ENCODE measurements around the gene IRF5.

IRF5 gene

GRCh38 chr7:128946936-128947830, 9.5 kb downstream of the IRF5 start:
- Histone ChIP-seq H3K36me3 (ENCODE audit: insufficient read depth, low read length) (peaks cover 80% of the 10 kb centered on the region; the same call in 1 of the 2 replicates), H3K9ac (ENCODE audit: low read depth, low read length, poor library complexity, severe bottlenecking) (no peak overlapping the region), H4K20me1 (ENCODE audit: insufficient read depth, low read length, poor library complexity, severe bottlenecking) (peaks cover 11% of the 10 kb centered on the region)

GRCh38 chr7:128947854-128948253, 10.1 kb downstream of the IRF5 start:
- Histone ChIP-seq H3K79me2 (ENCODE audit: insufficient read depth, low read length) (peaks cover 40% of the 10 kb centered on the region), H3K4me2 (ENCODE audit: low read depth, low read length, poor library complexity, severe bottlenecking) (no peak overlapping the region), H3K4me3 (ENCODE audit: low read length, poor library complexity, severe bottlenecking) (no peak overlapping the region), H3K4me1 (ENCODE audit: insufficient read depth, low read length, poor library complexity, severe bottlenecking) (peaks cover 17% of the 10 kb centered on the region), H3K27me3 (ENCODE audit: insufficient read depth, low read length, poor library complexity, severe bottlenecking) (no peaks in the 10 kb centered on the region), H4K20me1 (ENCODE audit: insufficient read depth, low read length, poor library complexity, severe bottlenecking) (peaks cover 11% of the 10 kb centered on the region), H3K9me2 (replicated peaks; ENCODE audit: low read depth, low read length) (no peaks in the 10 kb centered on the region), H3K9ac (ENCODE audit: low read depth, low read length, poor library complexity, severe bottlenecking) (no peak overlapping the region), H3K36me3 (ENCODE audit: insufficient read depth, low read length) (peaks cover 87% of the 10 kb centered on the region; the same call in 1 of the 2 replicates), H3K9me3 (ENCODE audit: insufficient read depth, low read depth, low read length) (no peaks in the 10 kb centered on the region), H2AFZ (ENCODE audit: low read length) (no peak overlapping the region), H3F3A (ENCODE audit: low read depth) (peaks cover 3% of the 10 kb centered on the region; the same call in 1 of the 2 replicates)
- TF ChIP-seq CTCF (conservative IDR thresholded peaks at IDR 0.05; ENCODE audit: low read length) (no peak), EZH2phosphoT487 (IDR thresholded peaks at IDR 0.05; ENCODE audit: borderline replicate concordance) (no peak)

More at GRCh38 chr7:128946936-128947830, 9.5 kb downstream of the IRF5 start:
- Histone ChIP-seq H3F3A (ENCODE audit: low read depth) (peaks cover 3% of the 10 kb centered on the region; the same call in 1 of the 2 replicates), H2AFZ (ENCODE audit: low read length) (no peak overlapping the region), H3K79me2 (ENCODE audit: insufficient read depth, low read length) (peaks cover 47% of the 10 kb centered on the region), H3K4me1 (ENCODE audit: insufficient read depth, low read length, poor library complexity, severe bottlenecking) (peaks cover 22% of the 10 kb centered on the region), H3K27me3 (ENCODE audit: insufficient read depth, low read length, poor library complexity, severe bottlenecking) (no peaks in the 10 kb centered on the region), H3K9me3 (ENCODE audit: insufficient read depth, low read depth, low read length) (no peaks in the 10 kb centered on the region), H3K9me2 (replicated peaks; ENCODE audit: low read depth, low read length) (no peaks in the 10 kb centered on the region), H3K4me2 (ENCODE audit: low read depth, low read length, poor library complexity, severe bottlenecking) (no peak overlapping the region), H3K4me3 (ENCODE audit: low read length, poor library complexity, severe bottlenecking) (no peak overlapping the region)
- no peak for TF ChIP-seq EZH2phosphoT487 (IDR thresholded peaks at IDR 0.05; ENCODE audit: borderline replicate concordance)
- peak; percentile 60 for TF ChIP-seq CTCF (conservative IDR thresholded peaks at IDR 0.05; ENCODE audit: low read length)

GRCh38 chr7:128948312-128948973, 10.7 kb downstream of the IRF5 start:
- Histone ChIP-seq H3K79me2 (ENCODE audit: insufficient read depth, low read length) (peaks cover 35% of the 10 kb centered on the region), H3K4me3 (ENCODE audit: low read length, poor library complexity, severe bottlenecking) (no peak overlapping the region), H2AFZ (ENCODE audit: low read length) (no peak overlapping the region), H3K4me1 (ENCODE audit: insufficient read depth, low read length, poor library complexity, severe bottlenecking) (peaks cover 14% of the 10 kb centered on the region), H3K9me3 (ENCODE audit: insufficient read depth, low read depth, low read length) (no peaks in the 10 kb centered on the region), H3F3A (ENCODE audit: low read depth) (peaks cover 3% of the 10 kb centered on the region; the same call in 1 of the 2 replicates), H4K20me1 (ENCODE audit: insufficient read depth, low read length, poor library complexity, severe bottlenecking) (peaks cover 11% of the 10 kb centered on the region), H3K27me3 (ENCODE audit: insufficient read depth, low read length, poor library complexity, severe bottlenecking) (no peaks in the 10 kb centered on the region), H3K4me2 (ENCODE audit: low read depth, low read length, poor library complexity, severe bottlenecking) (no peak overlapping the region), H3K9ac (ENCODE audit: low read depth, low read length, poor library complexity, severe bottlenecking) (no peak overlapping the region), H3K9me2 (replicated peaks; ENCODE audit: low read depth, low read length) (no peaks in the 10 kb centered on the region), H3K36me3 (ENCODE audit: insufficient read depth, low read length) (peaks cover 93% of the 10 kb centered on the region; the same call in 1 of the 2 replicates)
- TF ChIP-seq CTCF (conservative IDR thresholded peaks at IDR 0.05; ENCODE audit: low read length) (no peak), EZH2phosphoT487 (IDR thresholded peaks at IDR 0.05; ENCODE audit: borderline replicate concordance) (no peak)
